K562 (cell line): Measurements from ENCODE around the gene E2F1. TPM values are rescaled to one million over a fixed set of nuclear protein-coding genes. Genes with fewer than 3 reads are reported as not detected.

Experiments used
- CCAR2 ChIP-seq: fragments of 200-400 bp; formaldehyde crosslinking; IDR thresholded peaks from 2 replicates; pipeline ENCODE4 v1.6.1; 2017; ENCODE audit warnings: mild to moderate bottlenecking, low read depth, low read length
- IFI16 ChIP-seq: fragments of 250-450 bp; sonication (Bioruptor Pico); IDR thresholded peaks from 2 replicates; pipeline ENCODE4 v2.1.2; 2022; ENCODE audit warnings: mild to moderate bottlenecking, inconsistent platforms
- ILF3 ChIP-seq: fragments of 450-650 bp; IDR thresholded peaks from 2 replicates; pipeline ENCODE4 v1.6.1; 2018; ENCODE audit warnings: antibody characterized with exemption, mild to moderate bottlenecking, moderate library complexity, borderline replicate concordance
- MCM7 ChIP-seq, 2 experiments: fragments of 450-650 bp; IDR thresholded peaks; 2 replicates each; pipeline ENCODE4 v1.6.1; 2016 to 2018
- NFE2 ChIP-seq: IDR thresholded peaks from 2 replicates; pipeline ENCODE4 v1.6.1; 2014; ENCODE audit warnings: antibody characterized with exemption, low read depth
- NR3C1 ChIP-seq: sonication (generic); formaldehyde crosslinking; IDR thresholded peaks from 2 replicates; pipeline ENCODE4 v1.8.1; 2022; ENCODE audit warnings: missing genetic modification reagents
- NUFIP1 ChIP-seq: fragments of 450-650 bp; IDR thresholded peaks from 2 replicates; pipeline ENCODE4 v1.6.1; 2018; ENCODE audit not compliant: partially characterized antibody
- POLR2AphosphoS5 ChIP-seq: IDR thresholded peaks from 2 replicates; pipeline ENCODE4 v1.6.1; 2011; ENCODE audit warnings: mild to moderate bottlenecking, low read depth, low read length, moderate library complexity; ENCODE audit not compliant: control insufficient read depth, insufficient read depth
- RFX5 ChIP-seq: IDR thresholded peaks from 2 replicates; pipeline ENCODE4 v1.6.1; 2011; ENCODE audit warnings: low read depth, mild to moderate bottlenecking, improper control_type of control experiment, low read length
- RFX7 ChIP-seq: fragments of 250-450 bp; sonication (Bioruptor Pico); IDR thresholded peaks from 2 replicates; pipeline ENCODE4 v1.5.1; 2021; ENCODE audit warnings: mild to moderate bottlenecking
- TCF3 ChIP-seq: sonication (generic); formaldehyde crosslinking; IDR thresholded peaks from 2 replicates; pipeline ENCODE4 v1.4.0; 2020; ENCODE audit warnings: mild to moderate bottlenecking, missing genetic modification reagents
- XRCC5 ChIP-seq: fragments of 200-400 bp; formaldehyde crosslinking; IDR thresholded peaks from 2 replicates; pipeline ENCODE4 v1.6.1; 2017; ENCODE audit warnings: low read depth, mild to moderate bottlenecking, low read length
- ZNF12 ChIP-seq: sonication (generic); formaldehyde crosslinking; IDR thresholded peaks from 2 replicates; pipeline ENCODE4 v1.4.0; 2020; ENCODE audit warnings: mild to moderate bottlenecking, missing genetic modification reagents
- ZNF134 ChIP-seq: fragments of 250-450 bp; sonication (Bioruptor Pico); conservative IDR thresholded peaks from 2 replicates; pipeline ENCODE4 v1.4.0; 2020
- polyA plus RNA-seq, 8 experiments: library from polyadenylated mRNA; depleted of rRNA in 4 of 8; stranded (reverse) in 5 of 8; unstranded in 3 of 8; fragments of >200 nt; fragmentation: Nextera tagmentation in 2 of 8; fragmentation: Illumina TruSeq in 1 of 8; extraction: Ambion mirVana in 2 of 8; extraction: Trizol in 1 of 8; gene quantifications; 2 replicates each; pipeline versions ENCODE4 v1.2.1 to v1.2.3, GENCODE V29; 2011 to 2014; ENCODE audit warnings: inconsistent platforms in 1 of 8, missing spikeins in 1 of 8
- total RNA-seq, 7 experiments: library from RNA; depleted of rRNA in 6 of 7; stranded (reverse); fragments of >200 nt in 6 of 7; fragmentation: Illumina TruSeq in 2 of 7; extraction: Trizol in 2 of 7; gene quantifications; 2 replicates each; pipeline versions ENCODE4 v1.2.1 to v1.2.3, GENCODE V29; 2011 to 2021; ENCODE audit warnings: low replicate concordance in 1 of 7
- TF ChIP-seq, protein P1 (sequence below): fragments of 450-650 bp; IDR thresholded peaks from 2 replicates; pipeline ENCODE4 v1.6.1; 2016; ENCODE audit warnings: missing biosample characterization, missing genetic modification characterization
- TF ChIP-seq, protein P2 (sequence below): fragments of 450-650 bp; conservative IDR thresholded peaks from 2 replicates; pipeline ENCODE4 v1.6.1; 2016; ENCODE audit warnings: missing genetic modification characterization, low read depth, mild to moderate bottlenecking, control low read depth, missing compliant biosample characterization
- TF ChIP-seq, protein P3 (sequence below): fragments of 250-450 bp; sonication (Bioruptor Pico); IDR thresholded peaks from 2 replicates; pipeline ENCODE4 v1.4.0; 2020; ENCODE audit warnings: mild to moderate bottlenecking, moderate library complexity, borderline replicate concordance
- TF ChIP-seq, protein P4 (sequence below): sonication (generic); formaldehyde crosslinking; IDR thresholded peaks from 2 replicates; pipeline ENCODE4 v1.8.0; 2023; ENCODE audit warnings: mild to moderate bottlenecking, missing genetic modification reagents
- TF ChIP-seq, protein P5 (sequence below): fragments of 250-450 bp; sonication (Bioruptor Pico); IDR thresholded peaks from 2 replicates; pipeline ENCODE4 v1.5.0; 2020; ENCODE audit warnings: mild to moderate bottlenecking, borderline replicate concordance

Gene E2F1
- total and polyA plus RNA-seq, 9 of the 15 experiments (the other 6 are each of a cell fraction or from before 2014, with no cell fraction given), result 0.14 to 30.6 (median 13.1) TPM

DNA sequence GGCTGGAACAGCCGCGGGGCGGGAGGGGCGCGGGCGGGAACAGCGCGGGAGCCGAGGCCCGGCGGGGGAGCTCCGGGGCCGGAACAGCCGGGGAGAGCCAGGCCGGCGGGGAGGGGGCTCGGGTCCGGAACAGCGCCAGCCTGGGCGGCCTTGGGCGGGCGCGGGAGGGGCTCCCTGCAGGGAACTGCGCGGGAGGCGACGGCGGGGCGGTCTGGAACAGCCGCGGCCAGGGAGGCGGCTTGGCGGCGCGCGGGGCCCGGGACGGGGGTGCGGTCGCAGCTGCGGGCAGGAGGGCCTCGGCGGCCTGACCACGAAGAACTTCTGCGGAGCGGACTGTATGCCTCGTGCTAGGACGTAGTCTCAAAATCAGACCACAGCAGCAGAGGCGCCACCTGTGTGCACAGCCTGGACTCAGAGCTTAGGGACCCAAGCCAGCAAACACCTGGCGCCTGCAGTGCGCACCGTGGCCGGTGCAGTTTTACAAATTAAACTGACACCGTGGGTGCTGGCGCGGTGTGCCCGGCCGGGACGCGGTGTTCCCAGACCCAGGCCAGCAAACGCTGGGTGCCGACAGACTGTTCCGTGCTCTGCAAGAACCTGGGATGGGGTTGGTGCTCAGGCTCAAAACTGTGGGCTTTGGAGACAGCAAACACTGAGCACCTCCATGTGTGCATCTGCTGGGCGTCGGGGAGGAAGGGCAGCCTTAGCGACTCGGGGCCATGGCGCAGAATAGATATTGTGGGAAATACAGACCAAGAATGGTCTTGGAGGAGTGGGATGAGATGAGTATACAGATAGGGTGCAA, 46.2 kb upstream of the E2F1 start (continued):
- TF ChIP-seq, protein P1, sequence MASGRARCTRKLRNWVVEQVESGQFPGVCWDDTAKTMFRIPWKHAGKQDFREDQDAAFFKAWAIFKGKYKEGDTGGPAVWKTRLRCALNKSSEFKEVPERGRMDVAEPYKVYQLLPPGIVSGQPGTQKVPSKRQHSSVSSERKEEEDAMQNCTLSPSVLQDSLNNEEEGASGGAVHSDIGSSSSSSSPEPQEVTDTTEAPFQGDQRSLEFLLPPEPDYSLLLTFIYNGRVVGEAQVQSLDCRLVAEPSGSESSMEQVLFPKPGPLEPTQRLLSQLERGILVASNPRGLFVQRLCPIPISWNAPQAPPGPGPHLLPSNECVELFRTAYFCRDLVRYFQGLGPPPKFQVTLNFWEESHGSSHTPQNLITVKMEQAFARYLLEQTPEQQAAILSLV (tag), result no peak
- TF ChIP-seq, protein P2, sequence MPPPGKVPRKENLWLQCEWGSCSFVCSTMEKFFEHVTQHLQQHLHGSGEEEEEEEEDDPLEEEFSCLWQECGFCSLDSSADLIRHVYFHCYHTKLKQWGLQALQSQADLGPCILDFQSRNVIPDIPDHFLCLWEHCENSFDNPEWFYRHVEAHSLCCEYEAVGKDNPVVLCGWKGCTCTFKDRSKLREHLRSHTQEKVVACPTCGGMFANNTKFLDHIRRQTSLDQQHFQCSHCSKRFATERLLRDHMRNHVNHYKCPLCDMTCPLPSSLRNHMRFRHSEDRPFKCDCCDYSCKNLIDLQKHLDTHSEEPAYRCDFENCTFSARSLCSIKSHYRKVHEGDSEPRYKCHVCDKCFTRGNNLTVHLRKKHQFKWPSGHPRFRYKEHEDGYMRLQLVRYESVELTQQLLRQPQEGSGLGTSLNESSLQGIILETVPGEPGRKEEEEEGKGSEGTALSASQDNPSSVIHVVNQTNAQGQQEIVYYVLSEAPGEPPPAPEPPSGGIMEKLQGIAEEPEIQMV (tag), result no peak
- TF ChIP-seq RFX5, result no peak
- no peak for TF ChIP-seq IFI16
- no peak for TF ChIP-seq MCM7 (IDR thresholded peaks at IDR 0.05)
- TF ChIP-seq, protein P3, sequence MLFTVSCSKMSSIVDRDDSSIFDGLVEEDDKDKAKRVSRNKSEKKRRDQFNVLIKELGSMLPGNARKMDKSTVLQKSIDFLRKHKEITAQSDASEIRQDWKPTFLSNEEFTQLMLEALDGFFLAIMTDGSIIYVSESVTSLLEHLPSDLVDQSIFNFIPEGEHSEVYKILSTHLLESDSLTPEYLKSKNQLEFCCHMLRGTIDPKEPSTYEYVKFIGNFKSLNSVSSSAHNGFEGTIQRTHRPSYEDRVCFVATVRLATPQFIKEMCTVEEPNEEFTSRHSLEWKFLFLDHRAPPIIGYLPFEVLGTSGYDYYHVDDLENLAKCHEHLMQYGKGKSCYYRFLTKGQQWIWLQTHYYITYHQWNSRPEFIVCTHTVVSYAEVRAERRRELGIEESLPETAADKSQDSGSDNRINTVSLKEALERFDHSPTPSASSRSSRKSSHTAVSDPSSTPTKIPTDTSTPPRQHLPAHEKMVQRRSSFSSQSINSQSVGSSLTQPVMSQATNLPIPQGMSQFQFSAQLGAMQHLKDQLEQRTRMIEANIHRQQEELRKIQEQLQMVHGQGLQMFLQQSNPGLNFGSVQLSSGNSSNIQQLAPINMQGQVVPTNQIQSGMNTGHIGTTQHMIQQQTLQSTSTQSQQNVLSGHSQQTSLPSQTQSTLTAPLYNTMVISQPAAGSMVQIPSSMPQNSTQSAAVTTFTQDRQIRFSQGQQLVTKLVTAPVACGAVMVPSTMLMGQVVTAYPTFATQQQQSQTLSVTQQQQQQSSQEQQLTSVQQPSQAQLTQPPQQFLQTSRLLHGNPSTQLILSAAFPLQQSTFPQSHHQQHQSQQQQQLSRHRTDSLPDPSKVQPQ (CRISPR knock-in tag), result no peak
- TF ChIP-seq NUFIP1, result no peak
- TF ChIP-seq RFX7, result no peak
- peak; percentile 36; the same call in 1 of the 2 replicates for TF ChIP-seq ZNF12
- 0 out of 2 replicates have a peak, but pooled peaks have one; percentile 19 for TF ChIP-seq ILF3
- no peak; the same call in none of the 2 replicates for TF ChIP-seq XRCC5
- no peak for TF ChIP-seq ZNF134 (CRISPR knock-in tag)
- no peak for TF ChIP-seq NR3C1 (CRISPR knock-in tag)
- no peak; the same call in 1 of the 2 replicates for TF ChIP-seq TCF3 (CRISPR knock-in tag)
- TF ChIP-seq POLR2AphosphoS5, result 0 out of 2 replicates have a peak, but pooled peaks have one; percentile 34
- TF ChIP-seq, protein P4, sequence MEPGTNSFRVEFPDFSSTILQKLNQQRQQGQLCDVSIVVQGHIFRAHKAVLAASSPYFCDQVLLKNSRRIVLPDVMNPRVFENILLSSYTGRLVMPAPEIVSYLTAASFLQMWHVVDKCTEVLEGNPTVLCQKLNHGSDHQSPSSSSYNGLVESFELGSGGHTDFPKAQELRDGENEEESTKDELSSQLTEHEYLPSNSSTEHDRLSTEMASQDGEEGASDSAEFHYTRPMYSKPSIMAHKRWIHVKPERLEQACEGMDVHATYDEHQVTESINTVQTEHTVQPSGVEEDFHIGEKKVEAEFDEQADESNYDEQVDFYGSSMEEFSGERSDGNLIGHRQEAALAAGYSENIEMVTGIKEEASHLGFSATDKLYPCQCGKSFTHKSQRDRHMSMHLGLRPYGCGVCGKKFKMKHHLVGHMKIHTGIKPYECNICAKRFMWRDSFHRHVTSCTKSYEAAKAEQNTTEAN (CRISPR knock-in tag), result no peak
- 0 out of 2 replicates have a peak, but pooled peaks have one; percentile 3 for TF ChIP-seq NFE2
- TF ChIP-seq CCAR2, result no peak
- TF ChIP-seq, protein P5, sequence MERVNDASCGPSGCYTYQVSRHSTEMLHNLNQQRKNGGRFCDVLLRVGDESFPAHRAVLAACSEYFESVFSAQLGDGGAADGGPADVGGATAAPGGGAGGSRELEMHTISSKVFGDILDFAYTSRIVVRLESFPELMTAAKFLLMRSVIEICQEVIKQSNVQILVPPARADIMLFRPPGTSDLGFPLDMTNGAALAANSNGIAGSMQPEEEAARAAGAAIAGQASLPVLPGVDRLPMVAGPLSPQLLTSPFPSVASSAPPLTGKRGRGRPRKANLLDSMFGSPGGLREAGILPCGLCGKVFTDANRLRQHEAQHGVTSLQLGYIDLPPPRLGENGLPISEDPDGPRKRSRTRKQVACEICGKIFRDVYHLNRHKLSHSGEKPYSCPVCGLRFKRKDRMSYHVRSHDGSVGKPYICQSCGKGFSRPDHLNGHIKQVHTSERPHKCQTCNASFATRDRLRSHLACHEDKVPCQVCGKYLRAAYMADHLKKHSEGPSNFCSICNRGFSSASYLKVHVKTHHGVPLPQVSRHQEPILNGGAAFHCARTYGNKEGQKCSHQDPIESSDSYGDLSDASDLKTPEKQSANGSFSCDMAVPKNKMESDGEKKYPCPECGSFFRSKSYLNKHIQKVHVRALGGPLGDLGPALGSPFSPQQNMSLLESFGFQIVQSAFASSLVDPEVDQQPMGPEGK (CRISPR knock-in tag), result no peak
